Hematopoietic multipotent progenitor cell treated with erythropoietin and hydrocortisone succinate and interleukin-3 and kit ligand, for 8 days (in vitro differentiated cells): ENCODE measurements around the gene EMP3.
"Not testable (repeated sequence)": the region's sequence is repeated elsewhere in the genome, so short reads cannot be mapped to it uniquely, and the experiment has no call there.

Experiments used
- DNase-seq: peaks from one replicate; pipeline ENCODE4 v3.0.0-alpha.2; 2015

The EMP3 gene, protein sequence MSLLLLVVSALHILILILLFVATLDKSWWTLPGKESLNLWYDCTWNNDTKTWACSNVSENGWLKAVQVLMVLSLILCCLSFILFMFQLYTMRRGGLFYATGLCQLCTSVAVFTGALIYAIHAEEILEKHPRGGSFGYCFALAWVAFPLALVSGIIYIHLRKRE

DNA sequence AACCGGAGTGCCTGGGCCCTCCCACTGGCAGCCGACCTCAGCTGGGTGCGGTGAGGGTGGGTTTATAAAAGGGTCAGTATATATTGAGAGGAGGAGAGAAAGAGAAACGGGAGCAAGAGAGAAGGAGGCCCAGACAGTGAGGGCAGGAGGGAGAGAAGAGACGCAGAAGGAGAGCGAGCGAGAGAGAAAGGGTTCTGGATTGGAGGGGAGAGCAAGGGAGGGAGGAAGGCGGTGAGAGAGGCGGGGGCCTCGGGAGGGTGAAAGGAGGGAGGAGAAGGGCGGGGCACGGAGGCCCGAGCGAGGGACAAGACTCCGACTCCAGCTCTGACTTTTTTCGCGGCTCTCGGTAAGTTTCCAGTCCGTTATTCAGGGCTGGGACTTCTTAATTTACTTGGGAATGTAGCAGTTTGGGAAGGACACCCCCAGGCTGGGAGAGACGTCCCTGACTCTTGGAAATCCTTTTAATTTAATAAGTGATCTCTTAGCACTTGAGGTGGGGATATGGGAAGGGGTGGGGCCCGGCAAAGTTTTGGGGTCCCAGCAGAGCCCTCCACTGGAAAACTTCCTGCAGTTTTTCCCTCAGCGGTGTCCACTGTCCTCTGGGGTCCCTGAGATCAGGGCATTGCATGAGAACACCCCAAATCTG is at the start of gene EMP3:
EMP3 (plus strand) TSS at position 288 of the 646 bp plus-strand sequence. CDS start 1,293 bp downstream, outside the sequence.
- peak; percentile 90 for DNase-seq

DNA sequence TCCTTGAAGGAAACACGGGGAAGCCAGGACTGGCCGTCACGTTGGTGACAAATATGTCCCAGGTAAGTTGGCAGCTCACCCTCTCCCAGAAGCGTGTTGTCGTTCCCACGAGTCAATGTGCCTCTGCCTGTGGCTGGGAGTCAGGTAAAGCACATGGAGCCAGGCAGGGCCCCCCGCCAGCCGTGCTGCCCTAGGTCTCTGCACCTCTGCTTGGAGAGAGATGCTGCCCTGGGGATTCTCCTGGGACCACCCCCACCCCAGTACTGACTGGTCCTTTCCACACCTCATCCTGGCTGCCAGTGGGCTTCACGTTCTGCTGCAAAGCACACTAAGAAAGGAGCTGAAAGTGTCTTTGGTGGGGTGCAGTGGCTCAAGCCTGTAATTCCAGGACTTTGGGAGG is 45.6 kb upstream of the EMP3 start:
- DNase-seq, result no peak

DNA sequence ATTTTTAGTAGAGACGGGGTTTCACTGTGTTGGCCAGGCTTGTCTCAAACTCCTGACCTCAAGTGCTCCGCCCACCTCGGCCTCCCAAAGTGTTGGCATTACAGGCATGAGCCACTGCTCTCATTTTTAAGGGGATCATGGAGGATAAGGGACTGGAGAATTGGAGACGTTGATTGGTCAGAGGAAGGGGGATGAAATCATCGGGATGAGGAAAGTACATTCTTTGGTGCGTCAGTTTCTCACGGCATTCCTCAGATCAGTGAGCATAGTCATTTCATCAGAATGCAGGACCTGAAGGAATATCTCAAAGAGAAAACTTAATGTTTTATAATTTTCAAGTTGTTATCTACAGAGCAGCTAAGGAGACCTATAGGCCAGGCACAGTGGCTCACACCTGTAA is 41.4 kb upstream of the EMP3 start:
- DNase-seq, result no peak

DNA sequence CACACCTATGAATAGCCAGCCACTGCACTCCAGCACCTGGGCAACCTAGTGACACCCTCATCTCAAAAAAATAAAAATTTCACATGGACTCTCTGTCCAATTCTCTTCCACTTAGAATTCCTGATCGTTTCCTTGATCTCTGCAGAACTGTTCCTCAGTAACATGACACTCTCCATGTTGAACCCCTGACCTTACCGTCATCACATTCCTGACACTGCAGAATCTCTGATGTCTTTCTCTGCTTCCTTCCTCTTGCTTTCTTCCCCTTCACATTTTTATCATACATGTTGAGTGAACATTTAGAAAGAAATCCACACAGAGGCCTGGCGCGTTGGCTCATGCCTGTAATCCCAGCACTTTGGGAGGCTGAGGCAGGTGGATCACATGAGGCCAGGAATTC is 40.5 kb upstream of the EMP3 start:
- DNase-seq, result no peak

DNA sequence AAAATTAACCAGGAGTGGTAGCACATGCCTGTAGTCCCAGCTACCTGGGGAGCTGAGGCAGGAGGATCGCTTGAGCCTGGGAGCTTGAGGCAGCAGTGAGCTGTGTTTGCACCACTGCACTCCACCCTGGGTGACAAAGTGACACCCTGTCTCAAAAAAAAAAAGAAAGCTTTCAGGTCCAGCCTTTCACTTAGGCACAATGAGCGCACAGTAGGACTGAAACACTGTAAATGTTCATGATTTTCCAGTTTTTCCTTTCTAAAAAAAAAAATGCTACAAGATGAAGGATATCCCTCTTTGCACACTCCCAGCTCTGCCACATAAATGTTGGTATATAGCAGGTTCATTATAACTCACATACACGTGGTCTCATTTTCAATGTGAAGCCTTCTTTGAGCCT is 37.6 kb upstream of the EMP3 start:
- DNase-seq, result no peak

DNA sequence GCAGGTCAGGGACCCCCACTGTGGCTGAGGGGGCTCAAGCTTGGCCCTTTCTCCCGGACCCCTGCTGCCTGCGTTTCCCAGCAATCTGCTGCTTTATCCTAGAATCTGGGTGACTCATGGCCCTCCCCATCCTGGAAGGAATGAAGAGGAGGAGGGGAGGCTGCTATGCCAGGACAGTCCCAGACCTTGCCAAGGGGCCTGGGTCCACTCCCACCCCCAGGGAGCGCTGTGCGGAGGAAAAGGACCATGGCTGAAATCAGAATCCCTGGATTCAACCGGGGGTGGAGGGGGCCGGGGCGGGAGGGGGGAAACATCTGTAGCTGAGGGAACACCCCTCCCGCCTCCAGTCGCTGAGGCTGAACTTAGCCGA is 35.0 kb upstream of the EMP3 start:
- no peak for DNase-seq

DNA sequence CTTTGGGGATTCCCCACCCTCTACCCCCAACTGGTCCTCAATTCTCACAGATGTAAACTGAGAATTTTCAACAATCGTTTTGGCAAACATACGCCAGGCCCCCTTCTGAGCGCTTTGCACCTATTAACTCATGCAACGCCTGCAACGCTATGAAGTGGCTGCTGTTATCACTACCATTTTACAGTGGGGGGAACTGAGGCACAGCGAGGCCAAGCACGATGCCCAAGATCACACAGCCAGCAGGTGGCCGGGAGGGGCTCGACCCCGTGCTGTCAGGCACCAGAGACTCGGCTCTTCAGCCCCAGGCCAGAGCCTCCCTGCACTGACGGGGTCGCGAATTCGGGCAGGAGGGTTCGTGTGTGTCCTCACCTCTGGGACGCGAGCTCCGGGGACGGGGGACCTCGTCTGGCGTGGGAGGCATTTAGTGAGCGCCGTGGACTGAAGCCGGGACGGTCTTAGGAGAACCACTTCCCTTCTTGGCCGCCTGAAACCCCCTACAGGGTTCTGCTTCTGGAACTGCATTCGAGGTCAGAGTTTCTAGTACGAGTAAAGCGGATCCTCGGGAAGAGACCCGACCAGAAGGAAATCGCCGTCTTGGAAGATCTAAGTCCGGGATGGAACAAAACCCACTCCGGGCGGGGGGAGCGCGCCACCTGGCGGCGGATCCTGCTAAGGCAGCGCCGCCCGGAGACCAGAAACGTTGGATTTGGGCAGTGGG is 34.4 kb upstream of the EMP3 start:
- peak; percentile 59 for DNase-seq

DNA sequence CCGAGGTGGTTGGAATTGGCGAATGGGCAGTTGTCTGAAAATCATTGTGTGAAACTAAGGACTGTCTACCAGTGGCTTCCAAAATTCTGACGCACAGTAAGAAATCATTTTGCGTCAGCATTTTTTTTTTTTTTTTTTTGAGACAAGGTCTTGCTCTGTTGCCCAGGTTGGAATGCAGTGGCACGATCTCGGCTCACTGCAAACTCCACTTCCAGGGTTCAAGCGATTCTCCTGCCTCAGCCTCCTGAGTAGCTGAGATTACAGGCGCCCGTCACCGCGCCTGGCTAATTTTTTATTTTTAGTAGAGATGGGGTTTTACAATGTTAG is 33.9 kb upstream of the EMP3 start:
- DNase-seq, result not testable (repeated sequence)

DNA sequence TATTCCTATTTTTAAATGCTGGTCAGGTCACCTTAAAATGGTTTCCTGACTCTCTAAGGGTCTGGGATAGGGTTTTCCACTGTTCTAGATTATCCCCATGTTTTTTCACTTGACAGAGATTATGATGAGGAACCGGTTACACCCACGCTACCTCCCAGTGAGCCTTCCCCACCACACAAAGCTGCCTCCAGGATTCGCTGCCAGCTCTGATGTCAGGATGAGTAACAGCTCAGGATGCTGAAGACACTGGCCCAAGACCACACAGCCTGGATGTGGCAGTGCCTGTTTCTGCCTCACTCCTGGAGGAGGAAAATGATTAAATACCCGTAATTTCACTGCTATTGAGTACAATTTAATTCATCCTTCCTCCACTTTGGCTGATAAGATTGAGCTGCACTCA is 32.6 kb upstream of the EMP3 start:
- no peak for DNase-seq

DNA sequence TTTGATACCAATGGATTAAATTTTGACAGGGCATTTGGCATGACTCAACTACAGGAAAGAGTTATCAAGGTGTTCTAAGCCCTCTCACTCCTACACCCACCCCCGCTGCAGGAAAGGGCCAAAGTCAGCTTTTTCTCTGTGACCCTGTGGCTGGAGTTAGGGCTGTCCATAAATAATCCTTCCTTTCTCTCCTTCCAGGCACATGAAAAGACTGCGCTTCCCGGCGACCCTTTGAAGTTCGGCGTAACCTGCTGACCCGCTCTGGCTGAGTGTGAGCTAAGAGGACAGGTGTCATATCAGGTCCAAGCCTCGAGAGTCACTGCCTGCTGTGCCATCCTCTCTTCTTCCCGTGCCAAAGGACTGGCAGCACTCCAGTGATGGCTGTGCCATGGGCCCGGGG is 29.9 kb upstream of the EMP3 start:
- DNase-seq, result no peak

DNA sequence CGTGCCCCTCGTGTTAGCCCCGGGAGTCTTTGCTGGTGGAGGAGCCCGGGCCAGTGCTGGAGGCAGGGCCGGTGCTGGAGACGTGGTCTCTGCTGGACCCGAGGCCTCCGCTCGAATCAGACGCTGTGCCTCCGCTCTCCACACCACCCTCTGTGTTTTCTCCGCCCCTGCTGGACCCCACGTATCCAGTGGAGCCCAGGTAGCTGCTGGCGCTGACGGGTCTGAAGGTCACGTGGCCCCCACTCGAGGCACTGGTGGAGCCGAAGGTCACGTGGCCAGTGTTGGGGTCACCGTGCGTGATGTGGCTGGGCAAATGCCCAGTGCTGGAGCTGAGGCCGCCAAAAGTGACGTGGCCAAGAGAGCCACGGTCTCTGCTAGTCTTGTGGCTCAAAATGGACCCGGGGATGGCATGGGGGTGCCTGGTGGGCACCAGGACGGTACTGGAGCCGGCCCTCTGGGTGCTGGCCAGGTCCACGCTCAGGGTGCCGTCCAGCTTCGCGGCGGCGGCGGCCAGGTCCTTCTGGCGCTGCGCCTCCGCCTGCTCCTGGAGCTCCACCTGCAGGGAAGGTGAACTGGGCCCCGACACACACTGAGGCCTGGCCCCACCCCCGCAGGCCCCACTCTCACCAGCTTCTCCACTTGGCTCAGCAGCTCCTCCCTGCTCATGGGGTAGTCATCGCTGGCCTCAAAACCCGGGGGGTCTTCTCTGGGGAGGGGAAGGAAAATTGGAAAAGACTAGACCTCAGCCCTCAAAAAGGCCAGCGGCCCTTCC is 28.2 kb upstream of the EMP3 start:
- DNase-seq, result no peak

DNA sequence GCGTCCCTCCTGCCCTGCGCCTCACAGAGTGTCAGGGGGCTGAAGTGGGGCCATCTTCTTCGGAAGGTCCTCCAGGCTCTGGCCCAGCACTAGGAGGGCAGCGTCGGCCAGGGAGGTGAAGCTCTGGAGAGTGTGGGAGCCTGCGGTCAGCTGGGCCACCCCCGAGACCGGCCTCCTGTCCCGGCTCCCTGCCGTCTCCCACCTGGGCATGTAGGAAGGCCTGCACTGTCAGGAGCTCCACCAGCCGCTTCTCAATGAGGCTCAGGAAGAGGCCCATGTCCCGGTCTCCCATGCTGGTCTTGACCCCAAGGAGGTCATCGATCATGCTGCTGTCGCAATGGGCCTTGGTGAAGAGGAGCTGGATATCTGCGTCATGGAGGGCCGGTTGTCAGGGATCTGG is 27.4 kb upstream of the EMP3 start:
- DNase-seq, result no peak

DNA sequence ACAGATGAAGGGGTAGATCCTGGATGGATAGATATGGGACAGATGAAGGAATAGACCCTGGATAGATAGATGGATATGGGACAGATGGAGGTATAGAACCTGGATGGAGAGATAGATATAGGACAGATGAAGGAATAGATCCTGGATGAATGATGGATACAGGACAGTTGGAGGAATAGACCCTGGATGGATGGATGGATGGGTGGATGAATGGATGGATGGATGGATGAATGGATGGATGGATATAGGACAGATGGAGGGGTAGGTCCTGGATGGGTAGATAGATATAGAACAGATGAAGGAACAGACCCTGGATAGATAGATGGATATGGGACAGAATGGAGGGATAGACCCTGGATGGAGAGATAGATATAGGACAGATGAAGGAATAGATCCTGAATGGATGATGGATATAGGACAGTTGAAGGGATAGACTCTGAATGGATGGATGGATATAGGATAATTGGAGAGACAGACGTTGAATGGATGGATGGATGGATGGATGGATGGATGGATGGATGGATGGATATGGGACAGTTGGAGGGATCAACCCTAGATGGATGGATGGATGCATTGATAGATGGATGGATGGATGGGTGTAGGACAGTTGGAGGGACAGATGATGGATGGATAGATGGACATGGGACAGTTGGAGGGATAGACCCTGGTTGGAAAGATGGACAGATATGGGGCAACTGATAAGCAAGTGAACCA is 23.3 kb upstream of the EMP3 start:
- no peak for DNase-seq

DNA sequence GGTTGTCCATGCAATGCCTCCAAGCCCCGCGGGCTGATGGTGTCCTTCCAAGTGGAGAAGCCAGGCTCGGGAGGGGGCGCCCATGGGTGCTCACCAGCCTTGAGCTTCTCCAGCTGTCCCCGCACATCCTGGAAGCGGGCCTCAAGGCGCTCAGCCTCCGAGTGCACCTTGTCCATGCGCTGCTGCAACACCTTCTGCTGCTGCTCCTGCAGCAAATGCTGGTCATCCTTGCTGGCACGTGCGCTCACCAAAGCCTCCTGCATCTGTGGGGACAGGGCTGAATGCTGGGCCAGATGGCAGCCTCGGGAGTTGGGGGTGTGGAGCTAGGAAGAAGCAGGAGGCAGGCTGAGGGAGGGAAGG is 22.8 kb upstream of the EMP3 start:
- DNase-seq, result no peak

DNA sequence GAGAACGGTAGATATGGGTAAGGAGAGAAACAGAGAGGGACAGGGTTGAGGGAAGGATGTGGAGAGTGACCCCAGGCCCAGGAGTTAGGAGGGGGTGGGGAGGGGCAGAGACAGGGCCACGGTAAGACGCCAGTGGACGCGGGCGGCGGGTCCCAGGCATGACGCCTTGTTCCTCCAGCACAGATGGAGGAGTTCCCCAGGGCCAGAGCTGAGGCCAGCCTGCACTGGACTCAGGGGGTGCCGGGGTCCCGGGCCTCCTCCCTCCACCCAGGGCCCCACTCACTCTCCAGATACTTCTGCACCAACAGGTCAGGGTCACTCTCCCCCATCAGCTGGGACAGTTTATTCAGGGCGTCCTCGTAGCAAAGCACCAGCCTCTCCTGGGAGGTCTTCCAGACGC is 22.0 kb upstream of the EMP3 start:
- no peak for DNase-seq

DNA sequence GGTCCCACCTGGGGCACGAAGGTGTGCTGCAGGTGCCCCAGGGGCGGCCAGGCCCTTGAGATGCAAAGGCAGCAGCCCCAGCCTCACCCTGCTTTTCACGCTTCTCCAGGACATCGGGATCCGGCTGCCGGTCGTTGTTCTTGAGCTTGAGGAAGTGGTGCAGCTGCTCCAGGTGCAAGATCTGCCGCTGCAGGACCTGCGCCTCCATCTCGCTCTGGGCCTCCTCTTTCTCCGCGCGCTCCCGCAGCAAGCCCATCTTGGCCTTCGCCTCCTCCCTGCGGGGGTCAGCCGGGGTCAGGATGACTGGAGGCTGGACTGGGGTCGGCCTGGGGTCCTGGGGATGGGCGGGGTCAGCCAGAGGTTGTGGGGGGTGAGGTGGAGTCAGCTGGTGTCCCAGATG is 21.5 kb upstream of the EMP3 start:
- DNase-seq, result no peak

DNA sequence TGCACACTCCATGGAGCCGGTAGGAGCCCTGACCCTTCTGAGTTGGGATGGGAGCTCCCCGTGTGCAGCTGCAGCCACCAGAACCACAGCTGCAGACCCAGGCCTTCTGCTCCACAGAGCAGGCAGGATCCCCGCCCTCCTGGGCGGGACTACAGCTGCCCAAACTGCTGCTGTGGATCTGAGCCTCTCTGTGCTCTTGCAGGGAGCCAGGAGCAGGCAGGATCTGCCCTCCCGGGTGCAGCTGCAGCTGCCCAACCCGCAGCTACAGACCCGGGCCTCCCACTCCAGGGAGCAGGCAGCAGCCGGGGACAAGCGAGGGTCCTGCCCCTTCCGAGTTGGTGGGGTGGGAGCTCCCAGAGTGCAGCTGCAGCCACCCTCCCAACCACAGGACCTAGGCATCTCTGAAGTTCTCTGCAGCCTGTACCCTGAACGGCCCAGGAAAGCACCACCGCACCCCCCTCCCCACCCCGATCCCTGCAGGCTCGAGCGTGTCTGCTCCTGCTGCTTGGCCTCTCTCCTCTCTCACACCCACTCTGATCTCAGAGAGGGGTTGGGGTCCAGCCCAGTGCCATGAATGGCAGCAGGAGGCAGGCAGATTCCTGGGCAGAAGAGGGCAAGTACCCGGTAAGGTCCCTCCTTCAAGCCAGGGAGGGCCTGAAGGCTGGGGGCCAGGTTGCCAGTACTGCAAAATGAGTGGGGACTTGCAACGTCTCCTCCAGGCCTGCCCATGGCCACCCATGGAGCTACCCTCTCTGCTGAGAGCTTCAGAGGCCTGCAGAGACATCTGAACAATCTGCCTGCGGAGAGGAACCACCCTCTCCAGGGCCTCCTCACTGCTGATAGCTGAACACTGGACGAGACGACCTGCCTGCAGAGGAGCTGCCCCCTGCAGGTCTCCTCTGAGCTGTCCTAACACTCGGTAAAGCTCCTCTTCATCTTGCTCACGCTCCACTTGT is 16.4 kb upstream of the EMP3 start:
- DNase-seq, result peak; percentile 70

DNA sequence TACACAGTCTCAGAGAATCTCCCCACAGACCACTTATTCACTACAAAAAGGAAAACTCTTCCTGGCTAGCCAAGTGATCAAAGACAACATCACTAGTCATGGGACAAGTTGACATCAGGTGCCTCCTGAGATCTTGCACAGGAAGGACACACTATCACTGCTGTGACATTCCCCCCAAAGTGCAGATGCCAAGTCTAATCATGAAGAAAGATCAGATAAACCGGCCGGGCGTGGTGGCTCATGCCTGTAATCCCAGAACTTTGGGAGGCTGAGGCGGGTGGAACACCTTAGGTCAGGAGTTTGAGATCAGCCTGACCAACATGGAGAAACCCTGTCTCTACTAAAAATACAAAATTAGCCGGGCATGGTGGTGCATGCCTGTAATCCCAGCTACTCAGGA is 15.6 kb upstream of the EMP3 start:
- peak; percentile 16 for DNase-seq

DNA sequence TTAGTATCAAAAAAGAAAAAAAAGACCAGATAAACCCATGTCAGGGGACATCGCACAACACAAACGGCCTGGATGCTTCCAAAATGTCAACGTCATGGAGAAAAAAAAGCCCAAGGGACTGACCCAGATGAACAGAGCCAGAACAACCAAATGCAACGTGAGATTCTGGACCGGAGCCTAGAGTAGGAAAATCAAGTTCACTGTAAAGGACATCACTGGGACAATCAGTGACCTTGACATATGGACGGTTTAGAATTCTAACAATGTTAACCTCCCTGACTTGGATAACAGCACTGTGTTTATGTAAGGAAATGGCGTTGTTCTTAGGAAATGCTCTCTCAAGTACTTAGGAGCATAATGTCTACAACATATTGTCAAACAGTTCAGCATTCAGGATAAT is 15.1 kb upstream of the EMP3 start:
- no peak for DNase-seq

DNA sequence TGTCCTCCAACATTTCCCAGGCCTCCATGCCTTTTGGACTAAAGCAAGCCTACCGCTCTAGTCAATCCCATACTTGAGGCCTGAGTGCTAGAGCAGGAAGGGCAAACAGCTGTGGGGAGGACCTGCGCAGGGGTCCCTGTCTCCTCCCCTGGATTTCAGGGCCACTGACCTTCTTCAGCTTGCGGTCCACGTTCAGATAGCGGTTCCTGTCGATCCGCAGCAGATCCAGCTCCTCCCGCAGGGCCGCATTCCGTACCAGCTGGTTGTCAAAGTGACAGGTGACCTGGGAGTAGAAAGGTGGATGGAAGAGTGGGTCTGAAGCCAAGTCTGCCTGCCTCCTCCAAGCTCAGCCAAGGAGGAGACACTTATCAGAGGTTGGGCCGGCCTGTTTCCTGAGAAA is 14.0 kb upstream of the EMP3 start:
- no peak for DNase-seq

DNA sequence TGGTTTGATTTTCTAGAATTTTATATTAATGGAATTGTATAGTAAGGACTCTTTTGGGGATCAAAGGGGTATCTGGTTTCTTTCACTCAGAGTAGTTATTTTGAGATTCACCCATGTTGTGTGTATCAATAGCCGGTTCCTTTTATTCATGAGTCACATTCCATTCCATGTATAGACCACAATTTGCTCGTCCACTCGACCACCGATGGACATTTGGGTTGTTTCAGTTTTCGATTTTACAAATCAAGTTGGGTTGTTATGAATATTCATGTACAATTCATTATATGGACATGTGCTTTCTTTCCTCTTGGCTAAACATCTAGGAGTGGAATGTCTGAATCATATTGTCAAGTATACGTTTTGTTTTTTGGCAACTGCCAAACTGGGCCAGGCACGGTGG is 9.6 kb upstream of the EMP3 start:
- no peak for DNase-seq

DNA sequence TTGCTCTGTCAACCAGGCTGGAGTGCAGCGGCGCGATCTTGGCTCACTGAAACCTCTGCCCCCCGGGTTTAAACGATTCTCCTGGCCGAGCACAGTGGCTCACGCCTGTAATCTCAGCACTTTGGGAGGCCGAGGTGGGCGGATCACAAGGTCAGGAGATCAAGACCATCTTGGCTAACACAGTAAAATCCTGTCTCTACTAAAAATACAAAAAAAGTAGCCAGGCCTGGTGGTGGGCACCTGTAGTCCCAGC is 7.7 kb upstream of the EMP3 start:
- DNase-seq, result not testable (repeated sequence)
